22Rv1 (cell line): ENCODE results near the gene SKIDA1.

Experiments
- CTCF ChIP-seq: fragments of 450-650 bp; IDR thresholded peaks from 2 replicates; pipeline ENCODE4 v1.5.1; 2017; ENCODE audit warnings: mild to moderate bottlenecking
- ZFX ChIP-seq: fragments of 450-650 bp; IDR thresholded peaks from 2 replicates; pipeline ENCODE4 v1.6.1; 2017; ENCODE audit warnings: antibody characterized with exemption, borderline replicate concordance

- TF ChIP-seq CTCF, result no peak
- no peak for TF ChIP-seq ZFX
These were observed 47.1 kb upstream of the SKIDA1 start for GRCh38 chr10:21572578-21572977.
